Measurements from ENCODE around the gene APOL5.

Gene APOL5

GRCh38 chr22:35719212-35719875 is 1.7 kb downstream of the APOL5 start:
- Histone ChIP-seq H3K36me3 (ENCODE audit: control insufficient read depth, insufficient read depth, low read length) (no peaks in the 10 kb centered on the region), H3K27me3 (replicated peaks; ENCODE audit: control insufficient read depth, insufficient read depth, low read length) (no peaks in the 10 kb centered on the region; the same call in 1 of the 2 replicates), H3K4me3 (replicated peaks; ENCODE audit: low read depth, low read length) (no peak overlapping the region)
- TF ChIP-seq CTCF (IDR thresholded peaks at IDR 0.05; ENCODE audit: insufficient read depth, low read length, poor library complexity, severe bottlenecking) = peak; percentile 32
- DNase-seq (ENCODE audit: extremely low read depth, insufficient read length) = no peak

GRCh38 chr22:35721960-35722359 is 4.3 kb downstream of the APOL5 start:
- no peak overlapping the region for H3K4me3 ChIP-seq (replicated peaks; ENCODE audit: low read depth, low read length)
- no peaks in the 10 kb centered on the region for H3K36me3 ChIP-seq (ENCODE audit: control insufficient read depth, insufficient read depth, low read length)
- no peak for TF ChIP-seq CTCF (IDR thresholded peaks at IDR 0.05; ENCODE audit: insufficient read depth, low read length, poor library complexity, severe bottlenecking)
- no peaks in the 10 kb centered on the region for H3K27me3 ChIP-seq (replicated peaks; ENCODE audit: control insufficient read depth, insufficient read depth, low read length)
- DNase-seq (ENCODE audit: extremely low read depth, insufficient read length) = no peak

GRCh38 chr22:35725521-35725920 is 7.8 kb downstream of the APOL5 start:
- no peaks in the 10 kb centered on the region for H3K36me3 ChIP-seq (ENCODE audit: control insufficient read depth, insufficient read depth, low read length)
- no peaks in the 10 kb centered on the region for H3K27me3 ChIP-seq (replicated peaks; ENCODE audit: control insufficient read depth, insufficient read depth, low read length)
- H3K4me3 ChIP-seq (replicated peaks; ENCODE audit: low read depth, low read length) = no peak overlapping the region
- no peak for DNase-seq (ENCODE audit: extremely low read depth, insufficient read length)
- TF ChIP-seq CTCF (IDR thresholded peaks at IDR 0.05; ENCODE audit: insufficient read depth, low read length, poor library complexity, severe bottlenecking) = no peak

- Histone ChIP-seq H3K27me3 (replicated peaks; ENCODE audit: control insufficient read depth, insufficient read depth, low read length) (no peaks in the 10 kb centered on the region; the same call in 1 of the 2 replicates), H3K4me3 (replicated peaks; ENCODE audit: low read depth, low read length) (no peak overlapping the region), H3K36me3 (ENCODE audit: control insufficient read depth, insufficient read depth, low read length) (no peaks in the 10 kb centered on the region)
- DNase-seq (ENCODE audit: extremely low read depth, insufficient read length) = no peak
- TF ChIP-seq CTCF (IDR thresholded peaks at IDR 0.05; ENCODE audit: insufficient read depth, low read length, poor library complexity, severe bottlenecking) = no peak
Observed at GRCh38 chr22:35726398-35726797, 8.7 kb downstream of the APOL5 start.

GRCh38 chr22:35726933-35727332 is 9.3 kb downstream of the APOL5 start:
- no peak for TF ChIP-seq CTCF (IDR thresholded peaks at IDR 0.05; ENCODE audit: insufficient read depth, low read length, poor library complexity, severe bottlenecking)
- no peak overlapping the region for H3K4me3 ChIP-seq (replicated peaks; ENCODE audit: low read depth, low read length)
- no peaks in the 10 kb centered on the region for H3K36me3 ChIP-seq (ENCODE audit: control insufficient read depth, insufficient read depth, low read length)
- H3K27me3 ChIP-seq (replicated peaks; ENCODE audit: control insufficient read depth, insufficient read depth, low read length) = no peaks in the 10 kb centered on the region; the same call in 1 of the 2 replicates
- DNase-seq (ENCODE audit: extremely low read depth, insufficient read length) = no peak

GRCh38 chr22:35727436-35727835 is 9.8 kb downstream of the APOL5 start:
- Histone ChIP-seq H3K27me3 (replicated peaks; ENCODE audit: control insufficient read depth, insufficient read depth, low read length) (no peaks in the 10 kb centered on the region; the same call in 1 of the 2 replicates), H3K36me3 (ENCODE audit: control insufficient read depth, insufficient read depth, low read length) (no peaks in the 10 kb centered on the region), H3K4me3 (replicated peaks; ENCODE audit: low read depth, low read length) (no peak overlapping the region)
- no peak for DNase-seq (ENCODE audit: extremely low read depth, insufficient read length)
- no peak for TF ChIP-seq CTCF (IDR thresholded peaks at IDR 0.05; ENCODE audit: insufficient read depth, low read length, poor library complexity, severe bottlenecking)
